Measurements from ENCODE around the gene BCL2L15.

BCL2L15 gene

GRCh38 chr1:113922957-113923356, 35.6 kb upstream of the BCL2L15 start:
- Histone ChIP-seq H3K4me2 (ENCODE audit: low read length) (no peak overlapping the region), H2AFZ (no peak overlapping the region), H3K36me3 (ENCODE audit: control insufficient read depth, insufficient read depth, low read length) (no peaks in the 10 kb centered on the region), H3K9ac (no peak overlapping the region), H3K4me3 (ENCODE audit: low read depth, low read length) (no peak overlapping the region), H3K27ac (no peak overlapping the region), H3K27me3 (ENCODE audit: control insufficient read depth, insufficient read depth, low read length) (no peaks in the 10 kb centered on the region), H3K9me3 (ENCODE audit: control insufficient read depth, low read length) (no peaks in the 10 kb centered on the region), H3K4me1 (no peaks in the 10 kb centered on the region), H3K79me2 (no peaks in the 10 kb centered on the region)
- no peak for TF ChIP-seq CTCF (IDR thresholded peaks at IDR 0.05)

GRCh38 chr1:113918243-113918642, 30.9 kb upstream of the BCL2L15 start:
- Histone ChIP-seq H3K36me3 (ENCODE audit: control insufficient read depth, insufficient read depth, low read length) (no peaks in the 10 kb centered on the region), H3K27ac (no peak overlapping the region), H3K4me1 (no peaks in the 10 kb centered on the region), H3K4me2 (ENCODE audit: low read length) (no peak overlapping the region), H3K4me3 (ENCODE audit: low read depth, low read length) (no peak overlapping the region), H2AFZ (no peak overlapping the region), H3K9me3 (ENCODE audit: control insufficient read depth, low read length) (no peaks in the 10 kb centered on the region), H3K9ac (no peak overlapping the region), H3K79me2 (no peaks in the 10 kb centered on the region), H3K27me3 (ENCODE audit: control insufficient read depth, insufficient read depth, low read length) (no peaks in the 10 kb centered on the region)
- TF ChIP-seq CTCF (IDR thresholded peaks at IDR 0.05): no peak

- Histone ChIP-seq H3K27me3 (ENCODE audit: control insufficient read depth, insufficient read depth, low read length) (no peaks in the 10 kb centered on the region), H3K4me1 (no peaks in the 10 kb centered on the region), H3K36me3 (ENCODE audit: control insufficient read depth, insufficient read depth, low read length) (no peaks in the 10 kb centered on the region), H3K79me2 (no peaks in the 10 kb centered on the region), H3K27ac (no peak overlapping the region), H2AFZ (no peak overlapping the region), H3K4me3 (ENCODE audit: low read depth, low read length) (no peak overlapping the region), H3K9me3 (ENCODE audit: control insufficient read depth, low read length) (no peaks in the 10 kb centered on the region), H3K9ac (no peak overlapping the region), H3K4me2 (ENCODE audit: low read length) (no peak overlapping the region)
- TF ChIP-seq CTCF (IDR thresholded peaks at IDR 0.05): no peak
Measured at GRCh38 chr1:113917400-113918082, 30.2 kb upstream of the BCL2L15 start.

- H3K4me2 ChIP-seq (ENCODE audit: low read length): no peak overlapping the region
- no peak overlapping the region for H3K9ac ChIP-seq
- no peaks in the 10 kb centered on the region for H3K9me3 ChIP-seq (ENCODE audit: control insufficient read depth, low read length)
- no peak for TF ChIP-seq CTCF (IDR thresholded peaks at IDR 0.05)
- H3K36me3 ChIP-seq (ENCODE audit: control insufficient read depth, insufficient read depth, low read length): no peaks in the 10 kb centered on the region
- H3K27ac ChIP-seq: no peak overlapping the region
- no peaks in the 10 kb centered on the region for H3K27me3 ChIP-seq (ENCODE audit: control insufficient read depth, insufficient read depth, low read length)
- no peaks in the 10 kb centered on the region for H3K79me2 ChIP-seq
- H3K4me1 ChIP-seq: no peaks in the 10 kb centered on the region
- no peak overlapping the region for H3K4me3 ChIP-seq (ENCODE audit: low read depth, low read length)
- H2AFZ ChIP-seq: no peak overlapping the region
Measured at GRCh38 chr1:113916974-113917373, 29.6 kb upstream of the BCL2L15 start.
